Dedifferentiated amniotic fluid mesenchymal stem cell (primary cell): ENCODE results near the gene PPY.
"Not testable (repeated sequence)": the region's sequence is repeated elsewhere in the genome, so short reads cannot be mapped to it uniquely, and the experiment has no call there.

Experiments used
- DNase-seq: peaks from one replicate; pipeline ENCODE4 v3.0.0-alpha.2; 2016; ENCODE audit errors: extremely low spot score

PPY gene

GRCh38 chr17:43942051-43942685 lies at the start of gene PPY:
PPY (minus strand) TSS chr17:43942476; CDS start chr17:43941654, 822 bp downstream.
- DNase-seq: no peak

GRCh38 chr17:43988301-43988700 lies 46.0 kb upstream of the PPY start:
- no peak for DNase-seq

GRCh38 chr17:43987131-43988021 lies 45.1 kb upstream of the PPY start:
- no peak for DNase-seq

GRCh38 chr17:43986225-43986981 lies 44.1 kb upstream of the PPY start:
- no peak for DNase-seq

- no peak for DNase-seq
Observed at GRCh38 chr17:43984521-43984920, 42.2 kb upstream of the PPY start.

GRCh38 chr17:43983515-43984411 lies 41.5 kb upstream of the PPY start:
- DNase-seq: no peak

GRCh38 chr17:43983196-43983514 lies 40.9 kb upstream of the PPY start:
- no peak for DNase-seq

GRCh38 chr17:43982171-43982570 lies 39.9 kb upstream of the PPY start:
- DNase-seq: no peak

- no peak for DNase-seq
Observed at GRCh38 chr17:43979671-43980070, 37.4 kb upstream of the PPY start.

GRCh38 chr17:43979011-43979410 lies 36.7 kb upstream of the PPY start:
- no peak for DNase-seq

- no peak for DNase-seq
Observed at GRCh38 chr17:43978078-43978477, 35.8 kb upstream of the PPY start.

- no peak for DNase-seq
Observed at GRCh38 chr17:43976963-43977837, 34.9 kb upstream of the PPY start.

- DNase-seq: no peak
Observed at GRCh38 chr17:43975898-43976297, 33.6 kb upstream of the PPY start.

- DNase-seq: no peak
Observed at GRCh38 chr17:43974382-43975266, 32.3 kb upstream of the PPY start.

- DNase-seq: not testable (repeated sequence)
Observed at GRCh38 chr17:43972444-43973212, 30.4 kb upstream of the PPY start.

- DNase-seq: not testable (repeated sequence)
Observed at GRCh38 chr17:43971436-43971835, 29.2 kb upstream of the PPY start.

GRCh38 chr17:43970366-43970765 lies 28.1 kb upstream of the PPY start:
- no peak for DNase-seq

- DNase-seq: no peak
Observed at GRCh38 chr17:43967251-43967875, 25.1 kb upstream of the PPY start.
